AG10803 (cell line): ENCODE results near the gene SUFU.
A peak's percentile ranks its signal among the peaks of the same experiment; 100 is the strongest.

ENCODE experiments used
- DNase-seq: peaks from one replicate; pipeline ENCODE4 v3.0.0; 2010; ENCODE audit warnings: low read depth
- H3K4me3 ChIP-seq: 2 replicates; pipeline ENCODE4 v1.5.1; 2011; ENCODE audit warnings: mild to moderate bottlenecking, low read length, control low read depth
- CTCF ChIP-seq: conservative IDR thresholded peaks from 2 replicates; pipeline ENCODE4 v1.5.1; 2011; ENCODE audit warnings: mild to moderate bottlenecking, low read length, control low read depth, inconsistent platforms

SUFU gene

GRCh38 chr10:102617041-102617440, 113.3 kb downstream of the SUFU start:
- H3K4me3 ChIP-seq, result no peak overlapping the region
- DNase-seq, result no peak

GRCh38 chr10:102617816-102618215, 114.0 kb downstream of the SUFU start:
- DNase-seq, result no peak
- no peak overlapping the region for H3K4me3 ChIP-seq
- TF ChIP-seq CTCF, result no peak

More at GRCh38 chr10:102617041-102617440, 113.3 kb downstream of the SUFU start:
- no peak for TF ChIP-seq CTCF

GRCh38 chr10:102619281-102619981, 115.7 kb downstream of the SUFU start:
- no peak for TF ChIP-seq CTCF
- no peak for DNase-seq

GRCh38 chr10:102620138-102620590, 116.4 kb downstream of the SUFU start:
- DNase-seq, result no peak
- no peak for TF ChIP-seq CTCF
- H3K4me3 ChIP-seq, result no peak overlapping the region

More at GRCh38 chr10:102619281-102619981, 115.7 kb downstream of the SUFU start:
- no peak overlapping the region for H3K4me3 ChIP-seq

GRCh38 chr10:102620591-102621442, 117.0 kb downstream of the SUFU start:
- DNase-seq, result no peak
- TF ChIP-seq CTCF, result no peak
- no peak overlapping the region for H3K4me3 ChIP-seq

- DNase-seq, result peak; percentile 65
- H3K4me3 ChIP-seq, result no peak overlapping the region
- TF ChIP-seq CTCF, result no peak
These were observed 117.9 kb downstream of the SUFU start for GRCh38 chr10:102621443-102622325.
